Right atrium auricular region (tissue), 2 donors: ENCODE results near the gene RASL12. TPM values are rescaled to one million over a fixed set of nuclear protein-coding genes. Genes with fewer than 3 reads are reported as not detected.

Source experiments
- DNase-seq: peaks from one replicate; pipeline ENCODE4 v3.0.0-alpha.2; 2019; ENCODE audit warnings: low spot score
- H3K27ac ChIP-seq, 2 donors: fragments of 200-600 bp; sonication (generic); 1 replicate in 1 of 2; 2 replicates in 1 of 2; pipeline ENCODE4 v1.5.1; 2016 to 2019
- H3K27me3 ChIP-seq, 2 donors: fragments of 200-600 bp; sonication (generic); one replicate each; pipeline versions ENCODE4 v1.5.1 to v1.6.0; 2017 to 2019
- H3K36me3 ChIP-seq: fragments of 200-600 bp; sonication (generic); one replicate; pipeline ENCODE4 v1.5.1; 2016
- H3K4me1 ChIP-seq, 2 donors: fragments of 200-600 bp; sonication (generic); one replicate each; pipeline versions ENCODE4 v1.5.1 to v1.6.0; 2017 to 2019
- H3K4me3 ChIP-seq, 2 donors: fragments of 200-600 bp; sonication (generic); 1 replicate in 1 of 2; 2 replicates in 1 of 2; pipeline ENCODE4 v1.5.1; 2017 to 2019; ENCODE audit warnings: mild to moderate bottlenecking in 1 of 2, moderate library complexity in 1 of 2
- H3K9me3 ChIP-seq, 2 donors: fragments of 200-600 bp; sonication (generic); one replicate each; pipeline ENCODE4 v1.5.1; 2019
- CTCF ChIP-seq, 2 donors: fragments of 200-600 bp; sonication (generic); IDR thresholded peaks; one replicate each; pipeline ENCODE4 v1.5.1; 2019; ENCODE audit warnings: antibody characterized with exemption in 2 of 2
- total RNA-seq, 2 donors: library from RNA; depleted of rRNA; stranded (reverse); fragments of >200 nt; gene quantifications; one replicate each; pipeline ENCODE4 v1.1.0, GENCODE V29; 2016

Gene RASL12
- total RNA-seq, 2 donors from 2014 or later = 83.3 to 183 TPM

- H3K4me3 ChIP-seq = peak overlapping the region; percentile 67 to 72
- H3K9me3 ChIP-seq = no peaks in the 10 kb centered on the region
Observed at GRCh38 chr15:65068403-65068788, 605 bp upstream of the RASL12 start.

GRCh38 chr15:65067317-65067644 is 510 bp downstream of the RASL12 start:
- Histone ChIP-seq H3K4me1 (peaks cover 0 to 76% of the 10 kb centered on the region in 2 donors), H3K9me3 (no peaks in the 10 kb centered on the region), H3K27ac (peak overlapping the region; percentile 91 to 98), H3K27me3 (no peaks in the 10 kb centered on the region), H3K36me3 (peaks cover 18% of the 10 kb centered on the region), H3K4me3 (peak overlapping the region; percentile 67 to 72)
- no peak for TF ChIP-seq CTCF (IDR thresholded peaks at IDR 0.05)
- DNase-seq = no peak

More at GRCh38 chr15:65068403-65068788, 605 bp upstream of the RASL12 start:
- no peak for TF ChIP-seq CTCF (IDR thresholded peaks at IDR 0.05)
- Histone ChIP-seq H3K4me1 (peaks cover 0 to 70% of the 10 kb centered on the region in 2 donors), H3K36me3 (peaks cover 17% of the 10 kb centered on the region), H3K27ac (peak overlapping the region; percentile 91 to 98), H3K27me3 (no peaks in the 10 kb centered on the region)
- DNase-seq = no peak

- TF ChIP-seq CTCF (IDR thresholded peaks at IDR 0.05) = no peak
- Histone ChIP-seq H3K36me3 (peaks cover 18% of the 10 kb centered on the region), H3K4me3 (peak overlapping the region; percentile 67 to 72), H3K27me3 (no peaks in the 10 kb centered on the region), H3K4me1 (peaks cover 0 to 75% of the 10 kb centered on the region in 2 donors), H3K9me3 (no peaks in the 10 kb centered on the region), H3K27ac (peak overlapping the region; percentile 91 to 98)
- no peak for DNase-seq
Observed at GRCh38 chr15:65066635-65067316, 1.0 kb downstream of the RASL12 start.

- TF ChIP-seq CTCF (IDR thresholded peaks at IDR 0.05) = no peak
- peak overlapping the region; percentile 67 to 72 for H3K4me3 ChIP-seq
- no peaks in the 10 kb centered on the region for H3K27me3 ChIP-seq
- peaks cover 18% of the 10 kb centered on the region for H3K36me3 ChIP-seq
- H3K4me1 ChIP-seq = peaks cover 0 to 75% of the 10 kb centered on the region in 2 donors
- no peaks in the 10 kb centered on the region for H3K9me3 ChIP-seq
- DNase-seq = no peak
- H3K27ac ChIP-seq = peak overlapping the region; percentile 91 to 98
Observed at GRCh38 chr15:65066001-65066634, 1.7 kb downstream of the RASL12 start.

GRCh38 chr15:65062726-65063125 is 5.1 kb downstream of the RASL12 start:
- Histone ChIP-seq H3K27me3 (no peaks in the 10 kb centered on the region), H3K4me1 (peaks cover 4 to 65% of the 10 kb centered on the region in 2 donors), H3K4me3 (no peak overlapping the region), H3K9me3 (no peaks in the 10 kb centered on the region), H3K36me3 (peaks cover 41% of the 10 kb centered on the region), H3K27ac (peak overlapping the region; percentile 75 to 98)
- TF ChIP-seq CTCF (IDR thresholded peaks at IDR 0.05) = no peak
- no peak for DNase-seq
